HEK293 (cell line): ENCODE data around the gene RPL9.

Experiments
- CTCF ChIA-PET: fragments of 350-600 bp; formaldehyde crosslinking; extraction: SDS; loops from one replicate; lab custom pipeline; 2021; ENCODE audit warnings: antibody characterized with exemption; lab: Yijun Ruan, JAX
- POLR2A ChIA-PET: fragments of 300-600 bp; formaldehyde crosslinking; extraction: SDS; loops from one replicate; lab custom pipeline; 2020; ENCODE audit warnings: antibody characterized with exemption, inconsistent platforms; lab: Yijun Ruan, JAX
- H3K27ac ChIP-seq: fragments of 200-500 bp; sonication (Bioruptor generic); 2 replicates; pipeline ENCODE4 v1.5.1; 2014; ENCODE audit warnings: low read depth, low read length, control low read depth, inconsistent platforms; ENCODE audit errors: extremely low read depth
- H3K36me3 ChIP-seq, 2 experiments: fragments of 200-500 bp in 1 of 2; sonication (Bioruptor generic) in 1 of 2; 1 replicate in 1 of 2; 2 replicates in 1 of 2; pipeline ENCODE4 v1.5.1; 2014 to 2017; ENCODE audit warnings: inconsistent platforms in 2 of 2, low read length in 2 of 2; ENCODE audit not compliant: control insufficient read depth in 2 of 2, insufficient read depth in 1 of 2
- H3K4me1 ChIP-seq: fragments of 200-500 bp; sonication (Bioruptor generic); 2 replicates; pipeline ENCODE4 v1.5.1; 2014; ENCODE audit warnings: mild to moderate bottlenecking, low read length, inconsistent platforms; ENCODE audit not compliant: control insufficient read depth, insufficient read depth
- H3K4me3 ChIP-seq: 2 replicates; pipeline ENCODE4 v1.5.1; 2011; ENCODE audit warnings: low read depth, mild to moderate bottlenecking, control low read depth, low read length, moderate library complexity
- H3K9me3 ChIP-seq: fragments of 200-500 bp; sonication (Bioruptor generic); 2 replicates; pipeline ENCODE4 v1.5.1; 2014; ENCODE audit warnings: low read depth, low read length, inconsistent platforms; ENCODE audit not compliant: control insufficient read depth, insufficient read depth
- GLIS1 ChIP-seq: fragments of 450-650 bp; formaldehyde crosslinking; IDR thresholded peaks from 2 replicates; pipeline ENCODE4 v1.5.1; 2016; ENCODE audit warnings: missing biosample characterization, missing genetic modification characterization
- GLIS2 ChIP-seq: fragments of 450-650 bp; formaldehyde crosslinking; IDR thresholded peaks from 2 replicates; pipeline ENCODE4 v1.5.1; 2016; ENCODE audit warnings: missing biosample characterization, missing genetic modification characterization
- HIC1 ChIP-seq: fragments of 450-650 bp; formaldehyde crosslinking; IDR thresholded peaks from 2 replicates; pipeline ENCODE4 v1.5.1; 2016; ENCODE audit warnings: missing biosample characterization, missing genetic modification characterization
- IKZF3 ChIP-seq: fragments of 450-650 bp; IDR thresholded peaks from 2 replicates; pipeline ENCODE4 v1.5.0; 2018; ENCODE audit warnings: missing biosample characterization, mild to moderate bottlenecking, missing genetic modification characterization, moderate library complexity
- KLF8 ChIP-seq: fragments of 450-650 bp; formaldehyde crosslinking; IDR thresholded peaks from 2 replicates; pipeline ENCODE4 v1.5.1; 2016; ENCODE audit warnings: missing biosample characterization, missing genetic modification characterization
- MZF1 ChIP-seq: fragments of 450-650 bp; formaldehyde crosslinking; IDR thresholded peaks from 2 replicates; pipeline ENCODE4 v1.5.1; 2017; ENCODE audit warnings: missing biosample characterization, missing genetic modification characterization, borderline replicate concordance
- PRDM10 ChIP-seq: fragments of 450-650 bp; formaldehyde crosslinking; IDR thresholded peaks from 2 replicates; pipeline ENCODE4 v1.5.1; 2016; ENCODE audit warnings: missing biosample characterization, missing genetic modification characterization
- REPIN1 ChIP-seq: fragments of 450-650 bp; formaldehyde crosslinking; IDR thresholded peaks from 2 replicates; pipeline ENCODE4 v1.5.1; 2017; ENCODE audit warnings: missing biosample characterization, missing genetic modification characterization, low read depth
- SCRT2 ChIP-seq: fragments of 450-650 bp; formaldehyde crosslinking; IDR thresholded peaks from 2 replicates; pipeline ENCODE4 v1.5.1; 2016; ENCODE audit warnings: missing biosample characterization, missing genetic modification characterization
- SP2 ChIP-seq: fragments of 450-650 bp; formaldehyde crosslinking; IDR thresholded peaks from 2 replicates; pipeline ENCODE4 v1.5.1; 2016; ENCODE audit warnings: missing biosample characterization, missing genetic modification characterization
- SP3 ChIP-seq: fragments of 450-650 bp; formaldehyde crosslinking; IDR thresholded peaks from 2 replicates; pipeline ENCODE4 v1.5.1; 2016; ENCODE audit warnings: missing biosample characterization, missing genetic modification characterization
- SP7 ChIP-seq: fragments of 450-650 bp; formaldehyde crosslinking; IDR thresholded peaks from 2 replicates; pipeline ENCODE4 v1.5.1; 2016; ENCODE audit warnings: missing biosample characterization, missing genetic modification characterization
- ZBTB17 ChIP-seq: fragments of 450-650 bp; formaldehyde crosslinking; IDR thresholded peaks from 2 replicates; pipeline ENCODE4 v1.5.1; 2016; ENCODE audit warnings: missing biosample characterization, missing genetic modification characterization
- ZBTB21 ChIP-seq: fragments of 450-650 bp; formaldehyde crosslinking; IDR thresholded peaks from 2 replicates; pipeline ENCODE4 v1.5.1; 2017; ENCODE audit warnings: missing biosample characterization, missing genetic modification characterization
- ZBTB48 ChIP-seq: fragments of 450-650 bp; formaldehyde crosslinking; IDR thresholded peaks from 2 replicates; pipeline ENCODE4 v1.5.1; 2016; ENCODE audit warnings: missing biosample characterization, missing genetic modification characterization
- ZBTB6 ChIP-seq: fragments of 450-650 bp; formaldehyde crosslinking; IDR thresholded peaks from 2 replicates; pipeline ENCODE4 v1.5.1; 2017; ENCODE audit warnings: missing biosample characterization, missing genetic modification characterization
- ZFP69B ChIP-seq: fragments of 450-650 bp; formaldehyde crosslinking; IDR thresholded peaks from 2 replicates; pipeline ENCODE4 v1.5.1; 2016; ENCODE audit warnings: missing biosample characterization, missing genetic modification characterization
- ZNF132 ChIP-seq: fragments of 450-650 bp; formaldehyde crosslinking; IDR thresholded peaks from 2 replicates; pipeline ENCODE4 v1.5.1; 2017; ENCODE audit warnings: missing biosample characterization, missing genetic modification characterization, borderline replicate concordance
- ZNF18 ChIP-seq: fragments of 450-650 bp; formaldehyde crosslinking; IDR thresholded peaks from 2 replicates; pipeline ENCODE4 v1.5.1; 2016; ENCODE audit warnings: missing biosample characterization, missing genetic modification characterization
- ZNF423 ChIP-seq: fragments of 450-650 bp; formaldehyde crosslinking; IDR thresholded peaks from 2 replicates; pipeline ENCODE4 v1.5.1; 2016; ENCODE audit warnings: missing biosample characterization, missing genetic modification characterization
- ZNF501 ChIP-seq: fragments of 450-650 bp; formaldehyde crosslinking; IDR thresholded peaks from 2 replicates; pipeline ENCODE4 v1.5.1; 2016; ENCODE audit warnings: missing biosample characterization, missing genetic modification characterization
- ZNF518A ChIP-seq: fragments of 450-650 bp; formaldehyde crosslinking; conservative IDR thresholded peaks from 2 replicates; pipeline ENCODE4 v1.5.1; 2016; ENCODE audit warnings: low read depth, missing biosample characterization, missing genetic modification characterization
- ZNF580 ChIP-seq: fragments of 450-650 bp; formaldehyde crosslinking; IDR thresholded peaks from 2 replicates; pipeline ENCODE4 v1.5.1; 2016; ENCODE audit warnings: missing biosample characterization, missing genetic modification characterization

The RPL9 gene

GRCh38 chr4:39458505-39459300 lies at the start of gene RPL9, which contains the start of gene LIAS:
RPL9 (minus strand) TSS chr4:39458922; CDS start chr4:39458439, 483 bp downstream.
LIAS (plus strand) TSS chr4:39459056; CDS start chr4:39459118, 62 bp downstream.
- H3K4me3 ChIP-seq = peak within 1 kb of the TSS; percentile 83
- H3K36me3 ChIP-seq = peaks cover 18 to 69% of the 10 kb centered on the region in 2 experiments; a peak in 2 of 3 replicates
- no peaks in the 10 kb centered on the region for H3K4me1 ChIP-seq
- ChIA-PET CTCF (interaction anchor here (2.3 kb wide), 1 partner anchor 11 kb away, joined by 8 read pairs; no protein-coding TSS in a partner anchor), POLR2A (interaction anchor here (0.5 to 3.0 kb wide), 11 partner anchors 11 to 600 kb away, joined by 3 to 14 read pairs (median 3); partner anchors contain the start of genes SMIM14, UBE2K and UGDH)
- H3K9me3 ChIP-seq = no peaks in the 10 kb centered on the region
- peak within 1 kb of the TSS; percentile 96 for H3K27ac ChIP-seq
- TF ChIP-seq ZBTB6 (no peak), KLF8 (peak; percentile 60; the same call in 1 of the 2 replicates), IKZF3 (peak; percentile 90), PRDM10 (tag by site-specific recombination) (peak; percentile 88), SCRT2 (tag by site-specific recombination) (peak; percentile 57; the same call in 1 of the 2 replicates), ZBTB17 (tag by site-specific recombination) (peak; percentile 97), ZNF580 (tag by site-specific recombination) (peak; percentile 89), SP7 (peak; percentile 68), ZNF501 (tag by site-specific recombination) (peak; percentile 76; the same call in 1 of the 2 replicates), ZNF423 (tag by site-specific recombination) (peak; percentile 99), MZF1 (peak; percentile 64), ZNF518A (tag by site-specific recombination) (no peak), HIC1 (no peak), GLIS2 (tag by site-specific recombination) (peak; percentile 79), ZBTB21 (peak; percentile 97), ZBTB48 (tag by site-specific recombination) (peak; percentile 91), ZNF132 (tag by site-specific recombination) (no peak), ZNF18 (tag by site-specific recombination) (no peak), GLIS1 (tag by site-specific recombination) (peak; percentile 44; the same call in 1 of the 2 replicates), SP3 (peak; percentile 72), ZFP69B (tag by site-specific recombination) (peak; percentile 76; the same call in 1 of the 2 replicates), SP2 (peak; percentile 84), REPIN1 (tag by site-specific recombination) (no peak)
